HepG2 (cell line): Measurements from ENCODE around the gene CKB. TPM values are rescaled to one million over a fixed set of nuclear protein-coding genes. Genes with fewer than 3 reads are reported as not detected.

Experiments used
- BCL6 ChIP-seq: IDR thresholded peaks from 2 replicates; pipeline ENCODE4 v1.6.1; 2016; ENCODE audit warnings: missing genetic modification reagents, missing compliant biosample characterization
- CBX1 ChIP-seq: IDR thresholded peaks from one replicate; pipeline ENCODE4 v1.6.1; 2016; ENCODE audit warnings: antibody characterized with exemption, low read depth
- CTCF ChIP-seq: sonication (generic); formaldehyde crosslinking; IDR thresholded peaks from 2 replicates; pipeline ENCODE4 v1.5.0; 2020; ENCODE audit warnings: mild to moderate bottlenecking, missing genetic modification reagents, moderate library complexity
- HNRNPLL ChIP-seq: fragments of 200-400 bp; formaldehyde crosslinking; IDR thresholded peaks from 2 replicates; pipeline ENCODE4 v1.6.1; 2017; ENCODE audit warnings: mild to moderate bottlenecking, low read depth, low read length; ENCODE audit not compliant: poor library complexity, severe bottlenecking
- NR1H2 ChIP-seq: sonication (generic); formaldehyde crosslinking; IDR thresholded peaks from 2 replicates; pipeline ENCODE4 v1.8.1; 2022; ENCODE audit warnings: low read depth, missing genetic modification reagents, borderline replicate concordance
- POGK ChIP-seq: sonication (generic); formaldehyde crosslinking; conservative IDR thresholded peaks from 2 replicates; pipeline ENCODE4 v1.8.0; 2022; ENCODE audit warnings: mild to moderate bottlenecking, moderate library complexity, missing genetic modification reagents
- SNAI1 ChIP-seq: sonication (generic); formaldehyde crosslinking; IDR thresholded peaks from 2 replicates; pipeline ENCODE4 v1.5.0; 2020; ENCODE audit warnings: mild to moderate bottlenecking, missing genetic modification reagents, borderline replicate concordance
- TFDP1 ChIP-seq: IDR thresholded peaks from 2 replicates; pipeline ENCODE4 v1.6.1; 2016; ENCODE audit warnings: missing compliant biosample characterization, missing genetic modification reagents, borderline replicate concordance
- ZFY ChIP-seq: sonication (generic); formaldehyde crosslinking; IDR thresholded peaks from 2 replicates; pipeline ENCODE4 v1.4.0; 2020; ENCODE audit warnings: missing genetic modification reagents
- ZGPAT ChIP-seq: IDR thresholded peaks from 2 replicates; pipeline ENCODE4 v1.6.1; 2016; ENCODE audit warnings: mild to moderate bottlenecking
- ZNF407 ChIP-seq: sonication (generic); formaldehyde crosslinking; IDR thresholded peaks from one replicate; pipeline ENCODE4 v1.5.1; 2020; ENCODE audit warnings: mild to moderate bottlenecking, missing genetic modification reagents; ENCODE audit errors: not compliant biosample characterization
- polyA plus RNA-seq, 8 experiments: library from polyadenylated mRNA; depleted of rRNA in 3 of 8; stranded (reverse) in 7 of 8; unstranded in 1 of 8; fragments of >200 nt; fragmentation: Illumina TruSeq in 4 of 8; extraction: Trizol in 4 of 8; gene quantifications; 2 replicates each; pipeline versions ENCODE4 v1.2.1 to v1.2.3, GENCODE V29; 2011 to 2016; ENCODE audit warnings: low read depth in 4 of 8, missing spikeins in 1 of 8, mixed read lengths in 1 of 8; ENCODE audit not compliant: insufficient read depth in 1 of 8
- total RNA-seq, 5 experiments: library from RNA; depleted of rRNA; stranded (reverse); fragments of >200 nt; fragmentation: Illumina TruSeq; extraction: Trizol; gene quantifications; 2 replicates each; pipeline ENCODE4 v1.2.3, GENCODE V29; 2016; ENCODE audit warnings: low read depth in 1 of 5

The CKB gene
- total and polyA plus RNA-seq, 2 of the 13 experiments (the other 11 are each of a cell fraction or from before 2014, with no cell fraction given), result 82.3 to 217 TPM

GRCh38 chr14:103562429-103563225 lies 40.0 kb upstream of the CKB start, which contains the start of the genes BAG5 and COA8 (continued):
- peak; percentile 17; the same call in 1 of the 2 replicates for TF ChIP-seq CTCF (CRISPR knock-in tag)
- TF ChIP-seq ZNF407 (CRISPR knock-in tag), result peak; percentile 37
- TF ChIP-seq SNAI1 (CRISPR knock-in tag), result peak; percentile 77; the same call in 1 of the 2 replicates
- TF ChIP-seq BCL6 (CRISPR knock-in tag), result 0 out of 2 replicates have a peak, but pooled peaks have one; percentile 12
- TF ChIP-seq TFDP1 (CRISPR knock-in tag), result peak; percentile 54; the same call in 1 of the 2 replicates
- 0 out of 2 replicates have a peak, but pooled peaks have one; percentile 7 for TF ChIP-seq POGK (CRISPR knock-in tag)
- TF ChIP-seq ZGPAT (CRISPR knock-in tag), result peak; percentile 62; the same call in 1 of the 2 replicates
- peak; percentile 90 for TF ChIP-seq ZFY (CRISPR knock-in tag)
- 0 out of 2 replicates have a peak, but pooled peaks have one; percentile 67 for TF ChIP-seq NR1H2
- TF ChIP-seq HNRNPLL, result peak; percentile 96
- peak; percentile 33 for TF ChIP-seq CBX1
